Progenitor cell of endocrine pancreas (in vitro differentiated cells): Measurements from ENCODE around the gene CNIH2. TPM values are rescaled to one million over a fixed set of nuclear protein-coding genes. Genes with fewer than 3 reads are reported as not detected.

Experiments
- DNase-seq: peaks from one replicate; pipeline ENCODE4 v3.0.0; 2021; ENCODE audit warnings: low spot score; ENCODE audit not compliant: unreplicated experiment
- H3K27ac Mint-ChIP-seq: 2 replicates; pipeline ENCODE4 v1.8.0; 2021; ENCODE audit warnings: mild to moderate bottlenecking, moderate library complexity, mixed read lengths
- H3K27me3 Mint-ChIP-seq: 2 replicates; pipeline ENCODE4 v1.8.0; 2021; ENCODE audit warnings: mixed read lengths
- H3K36me3 Mint-ChIP-seq: 2 replicates; pipeline ENCODE4 v1.8.0; 2022; ENCODE audit warnings: mixed read lengths; ENCODE audit not compliant: insufficient read depth
- H3K4me1 Mint-ChIP-seq: 2 replicates; pipeline ENCODE4 v1.8.0; 2021; ENCODE audit warnings: low read depth, mixed read lengths
- H3K4me3 Mint-ChIP-seq: 2 replicates; pipeline ENCODE4 v1.8.0; 2021; ENCODE audit warnings: low read depth, mild to moderate bottlenecking, moderate library complexity, mixed read lengths
- H3K9me3 Mint-ChIP-seq: 2 replicates; pipeline ENCODE4 v1.8.0; 2021; ENCODE audit warnings: low read depth, mixed read lengths
- CTCF ChIP-seq: fragments of 200-600 bp; sonication (generic); IDR thresholded peaks from one replicate; pipeline ENCODE4 v1.5.0; 2021; ENCODE audit warnings: antibody characterized with exemption, mild to moderate bottlenecking; ENCODE audit not compliant: unreplicated experiment
- total RNA-seq: library from RNA; stranded (reverse); gene quantifications from 2 replicates; pipeline ENCODE4 v1.2.1, GENCODE V29; 2021

CNIH2 gene
- total RNA-seq, 1 donor from 2014 or later, result 21.3 TPM

DNA sequence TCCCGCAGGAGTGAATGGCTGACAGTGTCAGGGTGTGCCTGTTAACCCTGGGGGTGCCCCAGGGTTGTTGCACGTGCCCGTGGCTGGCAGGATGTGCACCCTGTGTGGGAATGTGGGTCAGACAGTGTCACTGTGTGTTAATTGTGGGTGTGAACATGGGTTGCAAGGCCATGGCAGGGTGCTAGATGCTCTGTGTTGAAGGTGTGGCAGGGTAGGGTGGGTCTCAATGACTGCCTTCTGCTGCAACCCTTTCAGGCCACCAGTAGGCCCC lies 50.0 kb downstream of the CNIH2 start:
- H3K9me3 Mint-ChIP-seq, result no peaks in the 10 kb centered on the region
- TF ChIP-seq CTCF, result no peak
- H3K4me3 Mint-ChIP-seq, result no peak overlapping the region

GRCh38 chr11:66328302-66329144 lies 50.5 kb downstream of the CNIH2 start:
- Mint-ChIP-seq H3K36me3 (no peaks in the 10 kb centered on the region), H3K4me3 (no peak overlapping the region), H3K9me3 (no peaks in the 10 kb centered on the region), H3K4me1 (peaks cover 1% of the 10 kb centered on the region), H3K27me3 (peaks cover 20% of the 10 kb centered on the region), H3K27ac (no peak overlapping the region)
- TF ChIP-seq CTCF, result peak; percentile 99
- DNase-seq, result peak; percentile 74

More for the DNA sequence above, 50.0 kb downstream of the CNIH2 start:
- H3K27ac Mint-ChIP-seq, result no peak overlapping the region
- no peaks in the 10 kb centered on the region for H3K36me3 Mint-ChIP-seq
- peaks cover 1% of the 10 kb centered on the region for H3K4me1 Mint-ChIP-seq
- DNase-seq, result no peak
- peaks cover 20% of the 10 kb centered on the region for H3K27me3 Mint-ChIP-seq

DNA sequence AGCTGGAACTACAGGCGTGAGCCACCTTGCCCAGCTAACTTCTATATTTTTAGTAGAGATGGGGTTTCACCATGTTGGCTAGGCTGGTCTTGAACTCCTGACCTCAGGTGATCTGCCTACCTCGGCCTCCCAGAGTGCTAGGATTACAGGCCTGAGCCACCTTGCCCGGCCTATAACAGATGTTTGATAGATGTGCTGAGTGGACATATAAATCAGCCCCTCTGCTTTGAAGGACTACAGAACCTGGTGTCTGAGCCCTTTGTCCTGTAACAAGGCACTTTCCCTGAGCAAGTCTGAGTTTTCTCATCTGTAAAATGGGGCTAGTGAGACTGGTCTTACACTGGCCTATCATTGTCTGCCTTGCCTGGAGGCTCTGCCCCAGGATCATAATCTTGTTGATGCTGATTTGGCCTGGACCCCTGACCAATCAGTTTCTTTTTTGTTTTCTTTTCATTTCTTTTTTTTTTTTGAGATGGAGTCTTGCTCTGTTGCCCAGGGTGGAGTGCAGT lies 51.2 kb downstream of the CNIH2 start:
- Mint-ChIP-seq H3K36me3 (no peaks in the 10 kb centered on the region), H3K27ac (no peak overlapping the region), H3K4me1 (peaks cover 1% of the 10 kb centered on the region), H3K4me3 (no peak overlapping the region), H3K27me3 (peaks cover 20% of the 10 kb centered on the region), H3K9me3 (no peaks in the 10 kb centered on the region)
- DNase-seq, result no peak
- no peak for TF ChIP-seq CTCF

DNA sequence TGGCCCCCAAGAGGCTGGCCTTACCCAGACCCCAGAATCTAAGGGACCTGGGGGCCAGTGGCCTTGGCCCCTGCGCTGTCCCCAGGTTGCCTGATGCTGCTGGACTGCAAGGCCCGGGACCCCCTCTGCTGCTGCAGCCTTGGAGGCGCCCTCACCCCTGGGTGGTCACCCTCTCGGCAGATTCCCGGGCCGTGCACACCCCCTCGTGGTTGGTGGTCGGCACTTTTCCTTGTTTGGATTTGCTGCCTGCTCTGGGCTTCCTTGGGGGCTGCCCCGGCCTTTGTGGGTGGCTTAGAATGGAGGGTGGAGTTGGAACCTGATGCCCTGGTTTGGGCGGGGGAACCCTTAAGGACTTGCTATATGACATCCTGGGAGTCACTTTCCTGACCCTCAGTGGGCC lies 53.0 kb downstream of the CNIH2 start:
- no peak for DNase-seq
- H3K27me3 Mint-ChIP-seq, result peaks cover 25% of the 10 kb centered on the region
- H3K4me3 Mint-ChIP-seq, result no peak overlapping the region
- peaks cover 1% of the 10 kb centered on the region for H3K4me1 Mint-ChIP-seq
- no peaks in the 10 kb centered on the region for H3K9me3 Mint-ChIP-seq
- H3K36me3 Mint-ChIP-seq, result no peaks in the 10 kb centered on the region
- H3K27ac Mint-ChIP-seq, result no peak overlapping the region
- no peak for TF ChIP-seq CTCF

GRCh38 chr11:66331542-66332370 lies 53.8 kb downstream of the CNIH2 start:
- Mint-ChIP-seq H3K27me3 (peaks cover 28% of the 10 kb centered on the region), H3K4me3 (no peak overlapping the region), H3K27ac (no peak overlapping the region), H3K4me1 (peaks cover 4% of the 10 kb centered on the region), H3K36me3 (no peaks in the 10 kb centered on the region), H3K9me3 (no peaks in the 10 kb centered on the region)
- no peak for TF ChIP-seq CTCF
- no peak for DNase-seq
